ENCODE measurements around the gene ST3GAL2.
"Not testable (repeated sequence)": the region's sequence is repeated elsewhere in the genome, so short reads cannot be mapped to it uniquely, and the experiment has no call there.

Gene ST3GAL2

DNA sequence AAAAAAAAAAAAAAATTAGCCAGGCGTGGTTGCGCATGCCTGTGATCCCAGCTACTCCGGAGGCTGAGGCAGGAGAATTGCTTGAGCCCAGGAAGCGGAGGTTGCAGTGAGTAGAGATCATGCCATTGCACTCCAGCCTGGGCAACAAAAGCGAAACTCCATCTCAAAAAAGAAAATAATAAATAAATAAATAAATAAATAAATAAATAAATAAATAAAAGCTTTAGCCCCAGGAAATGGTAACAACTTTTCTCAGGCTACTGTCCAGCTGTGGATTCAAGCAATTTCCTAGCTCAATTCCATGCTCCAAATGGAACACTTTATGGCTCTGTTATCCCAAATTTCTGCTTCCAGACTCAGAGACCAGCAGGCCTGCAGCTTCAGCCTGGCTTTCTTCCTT is 25.3 kb downstream of the ST3GAL2 start:
- not testable (repeated sequence) for DNase-seq

DNA sequence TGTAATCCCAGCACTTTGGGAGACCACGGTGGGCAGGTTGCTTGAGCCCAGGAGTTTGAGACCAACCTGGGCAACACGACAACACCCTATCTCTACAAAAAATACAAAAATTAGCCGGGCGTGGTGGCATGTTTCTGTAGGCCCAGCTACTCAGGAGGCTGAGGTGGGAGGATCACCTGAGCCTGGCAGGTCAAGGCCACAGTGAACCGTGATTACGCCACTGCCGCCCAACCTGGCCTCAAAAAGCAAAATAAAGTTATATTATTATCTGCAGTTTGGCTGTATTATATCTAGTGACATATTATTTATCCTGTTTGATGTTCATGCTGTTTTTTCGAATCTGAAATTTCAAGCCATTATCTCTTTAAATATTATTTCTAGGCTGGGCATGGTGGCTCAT is 26.5 kb downstream of the ST3GAL2 start:
- DNase-seq, result no peak

DNA sequence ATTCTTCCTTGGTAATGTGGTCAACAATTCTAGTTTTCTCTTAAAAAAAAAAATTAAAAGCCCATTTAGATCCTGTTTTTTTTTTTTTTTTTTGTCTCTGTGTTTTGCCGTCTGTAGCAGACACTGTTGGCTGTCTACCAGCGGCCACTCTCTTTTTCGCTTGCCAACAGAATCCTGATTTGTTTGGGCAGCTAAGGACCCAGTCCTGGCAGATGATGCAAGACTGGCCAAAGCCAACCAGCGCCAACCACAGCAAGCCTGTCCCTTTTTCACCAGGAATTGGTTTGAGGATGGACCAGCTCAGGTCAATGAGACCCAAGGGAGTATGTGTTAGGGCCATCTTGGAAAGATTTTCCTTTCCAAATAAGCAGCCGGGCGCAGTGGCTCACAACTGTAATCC is 28.2 kb downstream of the ST3GAL2 start:
- DNase-seq, result no peak

DNA sequence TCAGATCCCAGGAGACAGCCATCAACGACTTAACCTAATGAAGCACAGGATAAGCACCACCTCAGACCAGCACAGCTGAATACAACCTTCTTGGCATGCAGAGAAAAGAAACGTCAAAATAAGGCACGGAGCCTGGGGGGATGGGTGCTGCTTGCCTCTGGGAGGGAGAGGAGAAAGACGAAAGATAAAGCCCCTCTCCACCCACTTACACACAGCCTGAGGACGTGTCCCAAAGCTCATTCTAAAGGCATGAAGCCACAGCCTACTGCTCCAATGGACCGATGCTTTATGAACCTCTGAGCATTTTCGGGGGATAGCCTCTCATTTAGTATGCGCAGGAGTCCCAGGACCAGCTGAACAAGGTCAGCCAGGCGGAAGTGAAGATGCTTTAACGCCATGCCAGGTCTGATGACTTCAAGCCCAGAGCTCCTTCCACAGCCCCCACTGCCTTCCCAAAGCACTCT is 31.1 kb downstream of the ST3GAL2 start:
- DNase-seq, result no peak

DNA sequence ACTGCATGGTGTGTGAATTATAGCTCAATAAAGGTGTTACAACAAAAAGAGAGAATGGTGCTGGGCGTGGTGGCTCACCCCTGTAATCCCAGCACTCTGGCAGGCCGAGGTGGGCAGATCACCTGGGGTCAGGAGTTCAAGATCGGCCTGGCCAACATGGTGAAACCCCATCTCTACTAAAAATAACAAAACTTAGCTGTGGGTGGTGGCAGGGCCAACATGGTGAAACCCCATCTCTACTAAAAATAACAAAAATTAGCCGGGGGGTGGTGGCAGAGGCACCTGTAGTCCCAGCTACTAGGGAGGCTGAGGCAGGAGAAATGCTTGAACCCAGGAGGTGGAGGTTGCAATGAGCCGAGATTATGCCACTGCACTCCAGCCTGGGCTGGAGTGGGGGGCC is 32.8 kb downstream of the ST3GAL2 start:
- not testable (repeated sequence) for DNase-seq

DNA sequence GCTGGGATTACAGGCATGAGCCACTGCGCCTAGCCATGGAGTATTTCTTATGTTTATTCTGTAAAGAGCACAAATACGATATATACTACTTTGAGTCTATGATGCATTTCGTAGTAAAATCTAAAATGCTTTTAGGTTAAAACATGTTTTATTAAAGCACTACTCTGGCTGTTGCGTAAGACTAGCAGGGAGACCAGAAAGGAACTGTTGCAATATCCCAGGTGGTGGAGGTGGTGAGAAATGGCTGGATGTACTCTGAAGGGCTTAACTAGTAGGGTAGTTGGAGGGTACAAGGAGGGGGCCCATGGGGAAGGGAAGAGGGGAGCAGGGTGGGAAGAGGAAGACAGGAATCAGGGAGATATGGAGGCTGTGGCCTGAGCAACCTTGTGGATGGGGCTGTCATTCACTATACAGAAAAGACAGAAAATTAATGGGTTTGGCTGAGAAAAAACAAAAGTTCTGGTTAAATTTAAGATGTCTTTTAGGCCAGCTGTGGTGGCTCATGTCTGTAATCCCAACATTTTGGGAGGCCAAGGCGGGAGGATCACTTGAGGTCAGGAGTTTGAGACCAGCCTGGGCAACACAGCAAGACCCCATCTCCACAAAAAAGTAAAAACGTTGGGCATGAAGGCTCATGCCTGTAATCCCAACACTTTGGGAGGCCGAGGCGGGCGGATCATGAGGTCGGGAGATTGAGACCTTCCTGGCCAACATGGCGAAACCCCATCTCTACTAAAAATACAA is 35.8 kb downstream of the ST3GAL2 start:
- DNase-seq, result no peak

DNA sequence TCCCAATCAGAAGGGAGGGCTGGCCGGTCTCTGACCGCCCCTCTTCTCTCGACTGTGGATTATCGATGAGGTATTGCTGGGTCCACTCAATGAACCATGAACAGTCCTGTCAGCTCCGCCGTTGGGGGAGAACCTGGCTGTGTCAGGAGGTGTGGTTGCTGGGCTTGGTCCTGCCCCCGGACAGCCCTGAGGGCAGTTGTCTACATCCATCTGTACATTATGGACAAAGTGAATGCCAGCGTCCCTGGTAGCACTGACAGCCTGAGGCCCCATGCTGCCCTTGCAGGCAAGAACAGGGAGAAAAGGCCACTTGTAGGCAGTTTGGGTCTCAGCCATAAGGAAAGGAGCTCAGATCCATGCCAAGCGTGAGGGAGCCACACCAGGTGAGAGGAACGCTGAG is 38.9 kb downstream of the ST3GAL2 start:
- DNase-seq, result no peak

DNA sequence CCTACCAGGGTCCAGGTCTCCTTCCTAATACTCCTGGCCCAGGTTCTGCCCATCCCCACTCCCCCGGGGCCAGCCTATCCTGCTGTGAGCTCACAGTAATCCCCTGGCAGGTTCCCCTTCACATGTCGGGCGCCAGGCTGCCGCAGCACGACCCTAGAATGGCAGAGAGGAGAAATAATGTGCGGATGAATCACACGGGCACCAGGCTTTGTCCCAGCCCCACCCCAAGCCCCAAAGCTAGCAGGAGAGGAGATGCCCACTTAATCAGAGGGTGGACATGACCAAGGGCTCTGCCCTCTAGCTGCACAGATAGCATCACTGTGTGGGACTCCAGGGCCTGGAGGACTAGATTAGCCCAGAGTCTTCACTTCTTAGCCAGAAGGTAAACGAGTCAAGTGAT is 39.5 kb downstream of the ST3GAL2 start:
- DNase-seq, result no peak

DNA sequence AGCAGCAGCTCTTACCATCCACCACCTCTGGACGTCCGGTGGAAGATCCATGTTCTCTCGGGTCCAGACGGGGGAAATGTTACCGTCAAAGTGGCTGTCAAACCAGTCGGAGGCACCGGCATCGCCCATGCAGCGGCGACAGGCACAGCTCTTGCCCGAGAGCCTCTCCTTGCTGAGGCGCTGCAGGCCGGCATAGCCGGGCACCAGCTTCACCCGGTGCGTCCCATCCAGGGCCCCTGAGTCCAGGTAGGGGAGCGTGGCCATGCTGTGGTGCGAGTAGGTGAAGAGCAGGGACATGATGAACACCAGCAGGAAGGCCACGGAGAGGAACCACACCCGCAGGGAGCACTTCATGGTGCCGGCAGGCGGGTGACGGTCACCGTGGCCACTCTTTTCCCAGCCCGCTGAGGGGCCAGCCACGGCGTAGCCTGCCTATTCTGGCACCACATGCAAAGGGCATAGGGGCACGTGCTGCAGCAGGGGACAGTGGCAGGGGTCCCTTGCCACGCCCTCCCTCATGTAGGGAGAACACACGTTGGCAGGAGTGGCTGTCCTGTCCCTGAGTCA is 40.6 kb downstream of the ST3GAL2 start:
- DNase-seq, result no peak

DNA sequence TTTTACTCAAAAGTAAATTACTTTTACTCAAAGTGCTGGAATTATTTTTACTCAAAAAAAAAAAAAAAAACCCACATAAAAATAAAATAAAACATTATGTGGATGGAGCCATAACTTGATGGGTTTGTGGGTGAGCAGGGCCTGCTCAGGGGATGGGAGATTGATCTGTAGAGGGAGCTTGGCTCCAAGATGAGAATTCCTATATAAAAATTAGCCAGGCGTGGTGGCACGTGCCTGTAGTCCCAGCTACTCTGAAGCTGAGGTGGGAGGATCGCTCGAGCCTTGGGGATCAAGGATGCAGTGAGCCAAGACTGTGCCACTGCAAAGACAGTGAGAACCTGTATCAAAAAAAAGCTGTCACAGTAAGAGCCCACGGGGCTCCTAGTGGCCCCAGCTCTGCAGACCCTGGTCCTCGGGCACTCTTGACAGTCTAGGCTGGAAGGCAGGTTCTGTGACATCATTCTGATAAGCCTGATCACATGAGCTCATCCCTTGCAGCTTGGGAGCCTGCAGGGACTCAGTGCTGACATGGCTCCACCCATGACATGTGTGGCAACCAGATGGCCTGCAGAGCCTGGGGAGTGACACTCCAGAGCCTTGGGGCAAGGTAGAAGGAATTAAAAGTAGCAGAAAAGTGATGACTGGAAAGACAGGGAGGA is 42.5 kb downstream of the ST3GAL2 start:
- no peak for DNase-seq

DNA sequence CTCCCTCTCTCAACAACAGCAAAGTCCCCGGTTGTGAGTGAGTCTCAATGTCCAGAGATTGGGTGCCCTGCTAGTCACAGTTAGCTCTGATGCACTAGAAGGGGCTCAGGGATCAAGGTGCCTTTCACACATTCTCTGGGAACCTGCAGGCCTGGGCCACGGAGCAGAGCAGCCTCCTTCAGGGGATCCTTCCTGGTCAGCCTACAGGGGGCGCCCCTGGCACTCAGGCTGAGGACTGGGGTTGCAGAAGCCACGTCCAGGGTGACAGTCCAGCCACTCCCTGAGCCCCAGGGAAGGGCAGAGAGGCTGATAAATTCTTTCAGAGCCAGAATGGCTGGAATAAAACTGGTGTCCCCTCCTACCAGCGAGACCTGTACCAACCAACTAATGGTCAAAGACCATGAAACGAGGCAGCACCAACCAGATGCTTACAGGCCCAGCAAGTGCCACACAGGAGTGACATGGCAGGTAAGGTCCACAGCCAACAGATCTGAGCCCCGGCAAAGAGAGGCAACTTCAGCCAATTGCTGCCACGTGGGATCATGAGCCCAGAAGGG is 43.5 kb downstream of the ST3GAL2 start:
- DNase-seq, result no peak

DNA sequence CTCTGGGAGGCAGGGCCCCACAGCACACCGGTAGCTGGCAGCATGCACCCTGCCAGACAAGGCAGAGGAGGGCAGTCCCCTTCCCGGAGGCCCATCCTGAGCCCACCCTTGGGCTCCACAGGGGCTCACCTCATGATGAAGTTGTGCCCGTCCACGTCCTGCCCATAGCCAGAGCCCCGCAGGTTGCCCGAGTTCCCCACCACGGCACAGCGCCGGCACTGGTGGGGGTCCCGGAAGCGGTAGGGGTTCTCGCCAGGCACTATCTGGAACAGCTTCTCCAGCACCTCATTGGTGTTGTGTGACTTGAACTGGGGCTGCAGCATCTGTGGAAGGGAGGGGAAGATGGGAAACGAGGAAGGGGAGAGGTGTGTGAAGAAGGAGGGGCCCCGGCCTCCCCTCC is 44.0 kb downstream of the ST3GAL2 start:
- DNase-seq, result no peak

DNA sequence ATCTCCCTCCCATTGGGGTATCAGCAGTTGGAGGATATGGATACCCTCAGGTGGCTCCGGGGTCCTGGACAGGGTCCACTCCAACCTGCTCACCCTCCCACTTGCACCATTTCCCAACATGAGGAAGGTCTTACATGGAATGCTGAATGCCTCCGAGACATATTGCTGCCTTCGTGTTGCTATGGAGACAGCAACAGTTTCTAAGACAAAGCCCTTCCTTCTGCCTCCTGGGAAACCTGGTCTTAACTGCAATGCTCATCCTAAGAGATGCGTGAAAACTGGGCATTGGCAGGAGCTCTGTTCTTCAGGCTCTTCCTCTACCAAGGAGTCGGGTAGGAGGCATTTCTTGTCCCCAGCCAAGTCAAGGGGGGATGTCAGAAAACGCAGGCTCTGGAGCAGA is 45.2 kb downstream of the ST3GAL2 start:
- DNase-seq, result no peak

DNA sequence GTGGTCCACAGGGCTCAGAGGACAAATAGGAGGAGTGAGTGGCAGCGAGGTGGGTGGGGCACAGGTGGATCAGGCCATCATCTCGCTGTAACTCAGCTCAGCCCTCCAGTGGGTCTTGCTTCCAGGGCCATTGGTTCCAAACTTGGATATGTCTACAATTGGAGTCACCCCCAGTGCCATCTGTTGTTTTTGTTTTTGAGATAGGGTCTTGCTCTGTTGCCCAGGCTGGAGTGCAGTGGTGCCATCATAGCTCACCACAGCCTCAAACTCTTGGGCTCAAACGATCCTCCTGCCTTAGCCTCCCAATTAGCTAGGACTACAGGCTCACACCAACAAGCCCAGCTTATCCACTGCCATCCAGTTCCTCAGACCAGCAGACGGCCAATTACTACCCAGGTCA is 46.3 kb downstream of the ST3GAL2 start:
- no peak for DNase-seq

DNA sequence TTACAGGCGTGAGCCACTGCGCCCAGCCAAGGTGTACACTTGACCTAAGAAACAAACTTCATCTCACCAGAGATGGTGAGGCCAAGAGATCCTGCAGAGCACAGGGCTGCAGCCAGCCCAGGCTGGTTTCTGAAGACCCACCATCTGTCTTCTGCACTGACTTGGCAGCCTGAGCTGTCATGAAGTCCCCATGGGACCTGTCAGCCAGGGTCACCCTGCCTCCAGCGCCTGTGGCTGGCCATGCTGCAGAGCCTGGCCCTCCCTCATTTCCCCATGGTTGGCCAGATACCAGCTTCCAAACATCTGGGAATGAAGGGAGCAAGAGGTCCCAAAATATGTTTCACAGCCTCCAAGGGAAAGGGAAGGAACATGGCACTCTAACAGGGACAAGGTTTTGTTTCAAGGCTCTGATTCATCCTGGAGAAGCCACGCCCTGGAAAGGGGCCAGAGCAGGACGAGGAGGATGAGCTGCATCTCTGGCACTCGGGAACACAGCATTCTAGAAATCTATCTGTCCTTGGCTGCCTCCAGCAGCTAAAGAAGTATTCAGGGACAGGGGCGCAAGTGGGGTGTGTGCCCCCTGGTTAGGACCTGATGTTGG is 46.9 kb downstream of the ST3GAL2 start:
- no peak for DNase-seq

DNA sequence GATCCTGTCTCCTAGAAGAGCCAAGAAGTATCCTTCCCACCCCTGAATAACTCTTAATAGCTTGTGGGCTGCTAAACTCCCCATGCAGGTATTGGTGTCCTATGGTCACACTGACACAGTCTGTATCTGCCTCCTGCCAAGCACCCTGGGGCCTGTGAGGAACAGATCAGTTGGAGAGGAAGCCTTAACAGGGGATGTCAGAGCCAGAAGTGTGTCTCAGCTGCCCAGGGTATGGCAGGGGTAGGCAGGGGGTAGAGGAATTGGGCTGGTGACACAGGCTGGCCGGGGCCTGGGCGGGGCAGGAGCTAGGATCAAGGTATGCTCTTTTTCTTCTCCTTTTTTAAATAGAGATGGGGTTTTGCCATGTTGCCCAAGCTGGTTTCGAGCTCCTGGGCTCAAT is 47.5 kb downstream of the ST3GAL2 start:
- no peak for DNase-seq

DNA sequence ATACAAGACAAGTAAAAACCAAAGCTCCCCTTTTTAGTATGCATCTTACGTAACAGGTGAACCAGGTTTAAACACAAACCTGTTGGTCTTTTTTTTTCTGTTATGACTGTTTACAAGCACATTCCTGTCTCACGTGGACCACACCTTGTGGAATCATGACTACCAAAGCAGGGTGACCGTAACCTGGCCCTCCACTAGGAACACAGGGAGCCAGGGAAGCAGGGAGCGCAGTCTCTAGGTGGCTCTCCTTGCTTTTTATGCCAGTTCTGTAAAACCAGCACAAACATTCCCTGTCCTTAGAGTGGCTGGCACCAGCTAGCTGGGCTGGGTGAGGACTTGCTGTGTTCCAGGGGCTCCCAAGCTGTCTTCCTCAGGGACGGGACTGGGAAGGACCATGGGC is 48.1 kb downstream of the ST3GAL2 start:
- no peak for DNase-seq

DNA sequence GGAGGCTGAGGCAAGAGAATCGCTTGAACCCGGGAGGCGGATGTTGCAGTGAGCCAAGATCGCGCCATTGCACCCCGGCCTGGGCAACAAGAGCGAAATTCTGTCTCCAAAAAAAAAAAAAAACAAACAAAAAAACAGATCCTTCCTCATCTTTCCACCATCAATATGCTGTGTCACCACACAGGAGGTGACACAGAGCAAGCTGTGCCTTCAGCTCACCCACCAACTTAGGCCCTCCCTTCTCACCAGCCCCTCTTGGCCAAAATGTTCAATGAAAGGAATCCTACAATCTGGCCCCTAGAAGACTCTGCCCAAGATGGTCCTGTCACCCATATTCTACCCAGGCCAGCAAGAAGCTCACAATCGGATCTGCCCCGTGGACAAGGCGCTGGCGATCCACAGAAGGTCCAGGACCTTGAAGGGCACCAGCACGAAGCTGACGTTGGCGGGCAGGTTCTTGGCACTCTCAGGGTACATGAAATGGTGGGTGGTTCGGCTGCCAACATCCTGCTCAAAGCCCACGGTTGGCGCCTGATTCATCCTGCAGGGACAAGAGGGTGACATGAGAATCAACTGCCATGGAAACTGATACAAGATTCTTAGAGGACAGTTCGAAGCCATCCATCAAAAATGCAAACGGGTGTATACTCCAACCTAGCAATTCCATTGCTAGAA is 50.8 kb downstream of the ST3GAL2 start:
- DNase-seq, result no peak

DNA sequence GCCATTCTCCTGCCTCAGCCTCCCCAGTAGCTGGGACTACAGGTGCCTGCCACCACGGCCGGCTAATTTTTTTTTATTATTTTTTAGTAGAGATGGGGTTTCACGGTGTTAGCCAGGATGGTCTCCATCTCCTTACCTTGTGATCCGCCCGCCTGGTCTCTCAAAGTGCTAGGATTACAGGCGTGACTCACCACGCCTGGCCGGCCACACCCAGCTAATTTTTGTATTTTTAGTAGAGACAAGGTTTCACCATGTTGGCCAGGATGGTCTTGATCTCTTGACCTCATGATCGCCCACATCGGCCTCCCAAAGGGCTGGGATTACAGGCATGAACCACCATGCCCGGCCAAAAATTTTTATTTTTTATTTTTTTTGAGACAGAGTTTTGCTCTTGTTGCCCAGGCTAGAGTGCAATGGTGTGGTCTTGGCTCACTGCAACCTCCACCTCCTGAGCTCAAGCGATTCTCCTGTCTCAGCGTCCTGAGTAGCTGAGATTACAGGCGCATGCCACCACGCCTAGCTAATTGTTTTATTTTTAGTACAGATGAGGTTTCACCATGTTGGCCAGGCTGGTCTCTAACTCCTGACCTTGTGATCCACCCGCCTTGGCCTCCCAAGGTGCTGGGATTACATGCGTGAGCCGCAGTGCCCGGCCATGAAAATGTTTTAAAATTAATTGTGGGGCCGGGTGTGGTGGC is 52.5 kb downstream of the ST3GAL2 start:
- not testable (repeated sequence) for DNase-seq

DNA sequence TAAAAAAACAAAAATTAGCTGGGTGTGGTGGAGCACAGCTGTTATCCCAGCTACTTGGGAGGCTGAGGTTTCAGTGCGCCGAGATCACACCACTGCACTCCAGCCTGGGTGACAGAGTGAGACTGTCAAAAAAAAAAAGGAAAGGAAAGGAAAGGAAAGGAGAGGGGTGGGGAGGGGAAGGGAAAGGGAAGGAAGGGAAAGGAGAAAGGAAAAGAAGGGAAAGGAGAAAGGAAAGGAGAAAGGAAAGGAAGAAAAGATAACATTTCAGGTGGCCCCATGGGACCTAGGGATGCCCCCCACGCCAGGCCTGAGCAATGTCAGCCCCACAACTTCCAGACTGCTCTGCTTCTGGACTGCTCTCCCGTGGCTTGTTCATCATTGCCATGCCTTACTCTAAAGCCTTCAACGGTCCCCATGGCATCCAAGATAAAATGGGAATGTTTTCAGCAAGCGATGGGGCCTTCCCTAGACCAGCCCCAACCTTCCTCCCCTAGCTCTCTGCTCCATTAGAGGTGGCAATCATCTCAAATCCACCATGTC is 55.4 kb downstream of the ST3GAL2 start:
- no peak for DNase-seq

DNA sequence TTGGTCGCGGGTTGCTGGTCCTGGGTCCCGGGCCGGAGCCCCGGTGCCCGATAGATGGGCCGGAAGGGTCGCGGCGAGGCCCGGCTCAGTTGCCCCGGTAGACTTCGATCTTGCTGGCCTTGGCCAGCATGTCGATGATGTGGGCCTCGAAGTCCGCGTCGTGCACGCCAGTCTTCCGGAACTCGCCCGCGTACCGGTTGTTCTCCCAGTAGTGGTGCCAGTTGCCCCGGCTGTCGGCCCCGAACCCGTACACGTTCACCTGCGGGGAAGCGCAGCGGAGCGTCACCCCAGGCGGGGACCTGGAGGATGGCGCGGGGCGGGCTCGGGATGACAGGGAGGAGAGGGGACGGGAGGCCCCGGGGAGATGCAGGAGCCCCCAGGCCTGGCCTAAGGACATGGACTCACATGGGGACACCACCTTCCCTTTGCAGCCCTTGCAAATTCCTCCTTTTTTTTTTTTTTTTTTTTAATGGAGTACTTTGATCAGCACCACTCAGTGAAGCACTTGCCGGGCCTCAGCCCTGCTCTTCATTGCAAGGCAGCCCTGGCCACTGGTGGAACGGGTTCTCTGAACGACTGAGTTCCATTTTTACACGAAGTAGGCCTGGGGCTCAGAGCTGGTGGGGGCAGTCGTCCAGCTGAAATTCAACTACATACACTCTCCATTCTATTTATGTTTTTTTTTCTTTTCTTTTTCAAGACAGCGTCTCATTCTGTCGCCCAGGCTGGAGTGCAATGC is 57.1 kb downstream of the ST3GAL2 start:
- no peak for DNase-seq
